HCT116 (cell line): ENCODE measurements around the gene HERC6. TPM values are rescaled to one million over a fixed set of nuclear protein-coding genes. Genes with fewer than 3 reads are reported as not detected.

ENCODE experiments used
- ATAC-seq: fragments of 200-7000 bp; cut with Tn5 transposase; 2 replicates; pipeline ENCODE4 v1.9.1; 2020; ENCODE audit warnings: mild to moderate bottlenecking, moderate library complexity
- BruUV-seq: library from RNA; stranded (reverse); fragments of 400-500 nt; replicated peaks from 2 replicates; lab custom pipeline; 2021; lab: Mats Ljungman, UMichigan
- CTCF ChIA-PET: fragments of 300-600 bp; sonication (Branson Sonifier 250); formaldehyde crosslinking; loops from one replicate; lab custom pipeline; 2021; ENCODE audit warnings: antibody characterized with exemption; lab: Charles Lee
- POLR2A ChIA-PET: fragments of 300-600, 350-600 bp; sonication (Branson Sonifier 250); formaldehyde crosslinking; loops from one replicate; lab custom pipeline; 2021; ENCODE audit warnings: antibody characterized with exemption; lab: Charles Lee
- RAD21 ChIA-PET, 2 experiments: fragments of 300-600 bp; sonication (Branson Sonifier 250); formaldehyde crosslinking; loops; one replicate each; lab custom pipeline; 2023; ENCODE audit warnings: low total read pairs in 2 of 2; ENCODE audit not compliant: uncharacterized antibody in 2 of 2, unreplicated experiment in 2 of 2, low non-redundant PET in 1 of 2; lab: Charles Lee
- DNase-seq: peaks from one replicate; pipeline ENCODE4 v3.0.0-alpha.2; 2010; ENCODE audit warnings: low read depth, low spot score
- H2AFZ ChIP-seq: fragments of 200-600 bp; shearing (Covaris generic), sonication (generic); 2 replicates; pipeline ENCODE4 v1.6.1; 2017; ENCODE audit warnings: low read depth, mixed run types, mixed read lengths, antibody characterized with exemption, low read length; ENCODE audit not compliant: poor library complexity, severe bottlenecking
- H3K27ac ChIP-seq: 2 replicates; pipeline ENCODE4 v1.5.1; 2012; ENCODE audit warnings: low read depth, low read length
- H3K27me3 ChIP-seq: fragments of 200-600 bp; sonication (generic); 2 replicates; pipeline ENCODE4 v1.6.1; 2016; ENCODE audit warnings: mixed run types, low read length, mixed read lengths; ENCODE audit not compliant: insufficient read depth
- H3K36me3 ChIP-seq, 2 experiments: fragments of 200-500 bp in 1 of 2; fragments of 200-600 bp in 1 of 2; sonication (Bioruptor generic) in 1 of 2; sonication (generic) in 1 of 2; 2 replicates each; pipeline versions ENCODE4 v1.5.1 to v1.6.1; 2014 to 2016; ENCODE audit warnings: low read length in 2 of 2, inconsistent platforms in 1 of 2, mixed read lengths in 1 of 2, mixed run types in 1 of 2; ENCODE audit not compliant: insufficient read depth in 2 of 2, control insufficient read depth in 1 of 2
- H3K4me1 ChIP-seq, 2 experiments: fragments of 200-600 bp in 1 of 2; sonication (generic) in 1 of 2; 2 replicates each; pipeline versions ENCODE4 v1.5.1 to v1.6.1; 2012 to 2017; ENCODE audit warnings: low read length in 2 of 2, inconsistent platforms in 1 of 2, mild to moderate bottlenecking in 1 of 2, mixed read lengths in 1 of 2, mixed run types in 1 of 2, moderate library complexity in 1 of 2; ENCODE audit not compliant: insufficient read depth in 2 of 2, control insufficient read depth in 1 of 2
- H3K4me2 ChIP-seq: fragments of 200-600 bp; sonication (generic); 2 replicates; pipeline ENCODE4 v1.6.1; 2017; ENCODE audit warnings: mixed run types, low read length, mixed read lengths
- H3K4me3 ChIP-seq, 2 experiments: fragments of 200-600 bp in 1 of 2; sonication (generic) in 1 of 2; replicated peaks in 1 of 2; 2 replicates each; pipeline ENCODE4 v1.5.1; 2011 to 2016; ENCODE audit warnings: low read length in 2 of 2, control low read depth in 1 of 2, low read depth in 1 of 2, mild to moderate bottlenecking in 1 of 2, mixed read lengths in 1 of 2, mixed run types in 1 of 2
- H3K79me2 ChIP-seq: fragments of 200-600 bp; sonication (generic); 2 replicates; pipeline ENCODE4 v1.6.1; 2017; ENCODE audit warnings: mild to moderate bottlenecking, mixed run types, low read length, moderate library complexity, mixed read lengths; ENCODE audit not compliant: insufficient read depth
- H3K9ac ChIP-seq: fragments of 200-600 bp; sonication (generic); 2 replicates; pipeline ENCODE4 v1.6.1; 2016; ENCODE audit warnings: low read length, mixed read lengths
- H3K9me2 ChIP-seq: fragments of 200-600 bp; sonication (generic), shearing (Covaris generic); 2 replicates; pipeline ENCODE4 v1.6.1; 2017; ENCODE audit warnings: mixed run types, mild to moderate bottlenecking, moderate library complexity; ENCODE audit not compliant: insufficient read depth
- H3K9me3 ChIP-seq, 2 experiments: fragments of 200-500 bp in 1 of 2; fragments of 200-600 bp in 1 of 2; sonication (Bioruptor generic) in 1 of 2; sonication (generic) in 1 of 2; 2 replicates each; pipeline ENCODE4 v1.6.1; 2014 to 2017; ENCODE audit warnings: low read length in 2 of 2, mixed read lengths in 2 of 2, inconsistent platforms in 1 of 2, low read depth in 1 of 2, mild to moderate bottlenecking in 1 of 2, mixed run types in 1 of 2, moderate library complexity in 1 of 2; ENCODE audit not compliant: control insufficient read depth in 1 of 2, insufficient read depth in 1 of 2
- H4K20me1 ChIP-seq: fragments of 200-600 bp; sonication (generic), shearing (Covaris generic); 2 replicates; pipeline ENCODE4 v1.6.1; 2017; ENCODE audit warnings: mixed run types, mild to moderate bottlenecking, moderate library complexity; ENCODE audit not compliant: insufficient read depth
- CEBPB ChIP-seq: IDR thresholded peaks from 2 replicates; pipeline ENCODE4 v1.6.1; 2012; ENCODE audit warnings: low read depth
- ELF1 ChIP-seq: IDR thresholded peaks from 2 replicates; pipeline ENCODE4 v1.6.1; 2012; ENCODE audit warnings: low read depth, borderline replicate concordance
- EZH2phosphoT487 ChIP-seq: fragments of 200-600 bp; IDR thresholded peaks from 2 replicates; pipeline ENCODE4 v1.6.1; 2018; ENCODE audit warnings: antibody characterized with exemption, borderline replicate concordance
- RAD21 ChIP-seq: IDR thresholded peaks from 2 replicates; pipeline ENCODE4 v1.6.1; 2012; ENCODE audit warnings: low read depth, mild to moderate bottlenecking
- REST ChIP-seq: IDR thresholded peaks from 2 replicates; pipeline ENCODE4 v1.6.1; 2012; ENCODE audit warnings: low read depth
- YY1 ChIP-seq: IDR thresholded peaks from 2 replicates; pipeline ENCODE4 v1.6.1; 2011; ENCODE audit warnings: low read length, low read depth, moderate library complexity, mild to moderate bottlenecking; ENCODE audit not compliant: insufficient replicate concordance; ENCODE audit errors: extremely low read depth
- ZFX ChIP-seq: fragments of 450-650 bp; IDR thresholded peaks from 2 replicates; pipeline ENCODE4 v1.6.1; 2017
- intact Hi-C: fragments of 100-400 bp; cut with micrococcal nuclease; formaldehyde crosslinking; loops from 2 replicates; pipeline ENCODE4 v1.10.0; 2022
- total RNA-seq: library from RNA; stranded (reverse); gene quantifications from one replicate; pipeline ENCODE4 v1.2.1, GENCODE V29; 2021; ENCODE audit not compliant: unreplicated experiment

HERC6 gene
- total RNA-seq, 1 experiment from 2014 or later = 4.9 TPM

GRCh38 chr4:88350786-88351185 lies 27.9 kb upstream of the HERC6 start:
- no peak overlapping the region for H3K4me3 ChIP-seq
- H3K9ac ChIP-seq = no peak overlapping the region
- no TSS peak for BruUV-seq
- no peak for ATAC-seq
- no peaks in the 10 kb centered on the region for H4K20me1 ChIP-seq
- DNase-seq = no peak
- intact Hi-C loops = no loop called here
- CTCF ChIA-PET = no interaction called here
- POLR2A ChIA-PET = no interaction called here
- no peaks in the 10 kb centered on the region for H3K9me3 ChIP-seq
- no peaks in the 10 kb centered on the region for H3K9me2 ChIP-seq
- no peaks in the 10 kb centered on the region for H3K79me2 ChIP-seq
- peaks cover 0 to 9% of the 10 kb centered on the region in 2 experiments; a peak in 2 of 4 replicates for H3K4me1 ChIP-seq
- H2AFZ ChIP-seq = no peak overlapping the region
- RAD21 ChIA-PET = no interaction called here
- no peaks in the 10 kb centered on the region for H3K36me3 ChIP-seq
- no peaks in the 10 kb centered on the region for H3K27me3 ChIP-seq
- H3K27ac ChIP-seq = no peak overlapping the region
- TF ChIP-seq REST (no peak), ELF1 (no peak), RAD21 (no peak), EZH2phosphoT487 (no peak), CEBPB (no peak), YY1 (no peak), ZFX (no peak)
- no peak overlapping the region for H3K4me2 ChIP-seq
